ENCODE measurements around the gene MLNR. TPM values are rescaled to one million over a fixed set of nuclear protein-coding genes. Genes with fewer than 3 reads are reported as not detected.

The MLNR gene
- polyA plus RNA-seq, 1 experiment, result not detected

DNA sequence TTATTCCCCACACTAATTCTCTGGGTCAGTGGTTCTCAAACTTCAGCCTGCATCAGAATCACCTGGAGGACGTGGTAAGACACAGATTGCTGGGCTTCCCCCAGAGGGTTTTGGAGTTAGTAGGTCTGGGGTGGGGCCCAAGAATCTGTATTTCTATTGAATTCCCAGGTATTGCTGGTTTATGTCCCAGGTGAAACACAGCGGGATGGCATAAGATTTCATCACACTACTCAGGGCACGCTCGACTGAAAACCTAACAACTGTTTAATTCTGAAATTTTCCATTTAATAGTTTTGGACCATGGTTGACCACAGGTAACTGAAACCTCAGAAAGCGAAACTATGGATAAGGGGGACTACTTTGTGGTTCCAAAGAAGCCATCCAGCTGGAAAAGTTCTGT is 6.5 kb downstream of the MLNR start:
- TF ChIP-seq, protein P1, sequence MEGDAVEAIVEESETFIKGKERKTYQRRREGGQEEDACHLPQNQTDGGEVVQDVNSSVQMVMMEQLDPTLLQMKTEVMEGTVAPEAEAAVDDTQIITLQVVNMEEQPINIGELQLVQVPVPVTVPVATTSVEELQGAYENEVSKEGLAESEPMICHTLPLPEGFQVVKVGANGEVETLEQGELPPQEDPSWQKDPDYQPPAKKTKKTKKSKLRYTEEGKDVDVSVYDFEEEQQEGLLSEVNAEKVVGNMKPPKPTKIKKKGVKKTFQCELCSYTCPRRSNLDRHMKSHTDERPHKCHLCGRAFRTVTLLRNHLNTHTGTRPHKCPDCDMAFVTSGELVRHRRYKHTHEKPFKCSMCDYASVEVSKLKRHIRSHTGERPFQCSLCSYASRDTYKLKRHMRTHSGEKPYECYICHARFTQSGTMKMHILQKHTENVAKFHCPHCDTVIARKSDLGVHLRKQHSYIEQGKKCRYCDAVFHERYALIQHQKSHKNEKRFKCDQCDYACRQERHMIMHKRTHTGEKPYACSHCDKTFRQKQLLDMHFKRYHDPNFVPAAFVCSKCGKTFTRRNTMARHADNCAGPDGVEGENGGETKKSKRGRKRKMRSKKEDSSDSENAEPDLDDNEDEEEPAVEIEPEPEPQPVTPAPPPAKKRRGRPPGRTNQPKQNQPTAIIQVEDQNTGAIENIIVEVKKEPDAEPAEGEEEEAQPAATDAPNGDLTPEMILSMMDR (IDR thresholded peaks at IDR 0.05; ENCODE audit: insufficient read depth, low read depth, low read length), result no peak

DNA sequence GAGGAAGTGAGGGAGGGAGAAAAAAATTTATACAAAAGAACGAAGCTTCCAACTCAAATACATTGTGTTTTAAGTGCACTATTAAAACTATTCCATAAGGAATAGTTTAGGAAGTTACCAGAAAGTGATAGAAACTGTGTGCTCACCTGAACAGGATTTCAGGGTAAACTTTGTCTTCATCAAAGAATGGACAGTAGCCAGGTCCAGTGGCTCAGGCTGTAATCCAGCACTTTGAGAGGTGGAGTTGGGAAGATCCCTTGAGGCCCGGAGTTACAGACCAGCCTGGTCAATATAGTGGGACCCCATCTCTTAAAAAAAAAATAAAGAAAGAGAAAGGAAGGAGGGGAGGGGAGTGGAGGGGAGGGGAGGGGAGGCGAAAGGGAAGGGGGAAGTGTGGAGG is 14.6 kb downstream of the MLNR start:
- ChIA-PET POLR2A (no interaction called here), CTCF (no interaction called here)
- no peak for DNase-seq (ENCODE audit: low read depth)
- Histone ChIP-seq H3K36me3 (ENCODE audit: control insufficient read depth, insufficient read depth, low read length) (no peaks in the 10 kb centered on the region), H3K4me3 (ENCODE audit: low read depth, low read length) (no peak overlapping the region), H3K27me3 (ENCODE audit: control insufficient read depth, insufficient read depth, low read length) (peaks cover 5% of the 10 kb centered on the region)
- TF ChIP-seq, protein P1 (IDR thresholded peaks at IDR 0.05; ENCODE audit: insufficient read depth, low read depth, low read length), result no peak

More for the DNA sequence above, 6.5 kb downstream of the MLNR start:
- ChIA-PET POLR2A (no interaction called here), CTCF (no interaction called here)
- no peak for DNase-seq (ENCODE audit: low read depth)
- Histone ChIP-seq H3K36me3 (ENCODE audit: control insufficient read depth, insufficient read depth, low read length) (no peaks in the 10 kb centered on the region), H3K27me3 (ENCODE audit: control insufficient read depth, insufficient read depth, low read length) (peaks cover 12% of the 10 kb centered on the region), H3K4me3 (ENCODE audit: low read depth, low read length) (no peak overlapping the region)

DNA sequence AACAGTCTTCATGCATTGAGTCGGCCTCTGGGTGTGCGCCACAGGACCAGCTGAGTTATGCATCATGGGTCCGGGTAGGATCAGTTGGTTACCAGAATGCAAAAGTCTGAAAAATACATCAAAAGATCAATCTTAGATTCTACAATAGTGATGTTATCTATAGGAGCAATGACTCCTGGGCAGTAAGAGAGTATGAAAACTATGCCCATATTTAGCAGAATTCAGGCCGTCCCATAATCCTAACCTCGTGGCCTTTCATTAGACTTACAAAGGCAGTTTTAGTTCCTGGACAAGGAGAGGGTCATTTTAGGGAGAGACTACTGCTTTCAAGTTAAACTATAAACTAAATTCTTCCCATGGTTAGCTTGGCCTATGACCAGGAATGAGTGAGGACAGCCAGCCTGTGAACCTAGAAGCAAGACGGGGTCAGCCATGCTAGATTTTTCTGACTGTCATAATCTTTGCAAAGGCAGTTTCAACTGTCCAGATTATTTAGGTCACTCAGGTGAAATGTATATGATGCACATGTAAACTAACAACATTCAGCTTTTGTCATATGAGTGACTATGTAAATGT is 15.8 kb downstream of the MLNR start:
- POLR2A ChIA-PET, result no interaction called here
- H3K27me3 ChIP-seq (ENCODE audit: control insufficient read depth, insufficient read depth, low read length), result peaks cover 5% of the 10 kb centered on the region
- CTCF ChIA-PET, result no interaction called here

DNA sequence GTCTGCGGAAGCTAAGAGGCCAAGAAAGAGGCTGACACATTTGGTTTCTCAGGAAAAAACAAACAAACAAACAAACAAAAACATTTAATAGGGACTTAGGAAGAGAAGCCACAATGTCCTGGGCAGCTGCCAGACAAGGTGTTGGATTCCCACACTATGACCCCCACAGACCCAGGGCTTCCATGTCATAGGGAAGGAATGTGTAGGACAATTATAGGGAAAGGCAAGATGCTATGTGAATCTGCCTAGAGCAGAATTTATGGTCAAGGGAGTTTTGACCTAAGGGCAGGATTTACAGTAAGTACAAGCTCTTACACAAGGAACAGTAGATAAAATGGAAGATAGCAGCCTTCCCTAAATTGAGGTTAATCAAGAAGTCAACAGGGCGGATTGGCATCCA is 18.5 kb downstream of the MLNR start:
- Histone ChIP-seq H3K27me3 (ENCODE audit: control insufficient read depth, insufficient read depth, low read length) (peaks cover 4% of the 10 kb centered on the region), H3K36me3 (ENCODE audit: control insufficient read depth, insufficient read depth, low read length) (no peaks in the 10 kb centered on the region), H3K4me3 (ENCODE audit: low read depth, low read length) (no peak overlapping the region)
- ChIA-PET CTCF (interaction anchor here (1.2 to 1.3 kb wide), 2 partner anchors 9 to 42 kb away, joined by 3 to 5 read pairs; partner anchors contain the start of gene CDADC1), POLR2A (no interaction called here)
- DNase-seq (ENCODE audit: low read depth), result no peak
- TF ChIP-seq, protein P1 (IDR thresholded peaks at IDR 0.05; ENCODE audit: insufficient read depth, low read depth, low read length), result no peak

More for the DNA sequence above, 15.8 kb downstream of the MLNR start:
- Histone ChIP-seq H3K36me3 (ENCODE audit: control insufficient read depth, insufficient read depth, low read length) (no peaks in the 10 kb centered on the region), H3K4me3 (ENCODE audit: low read depth, low read length) (no peak overlapping the region)
- no peak for DNase-seq (ENCODE audit: low read depth)
- TF ChIP-seq, protein P1 (IDR thresholded peaks at IDR 0.05; ENCODE audit: insufficient read depth, low read depth, low read length), result no peak

DNA sequence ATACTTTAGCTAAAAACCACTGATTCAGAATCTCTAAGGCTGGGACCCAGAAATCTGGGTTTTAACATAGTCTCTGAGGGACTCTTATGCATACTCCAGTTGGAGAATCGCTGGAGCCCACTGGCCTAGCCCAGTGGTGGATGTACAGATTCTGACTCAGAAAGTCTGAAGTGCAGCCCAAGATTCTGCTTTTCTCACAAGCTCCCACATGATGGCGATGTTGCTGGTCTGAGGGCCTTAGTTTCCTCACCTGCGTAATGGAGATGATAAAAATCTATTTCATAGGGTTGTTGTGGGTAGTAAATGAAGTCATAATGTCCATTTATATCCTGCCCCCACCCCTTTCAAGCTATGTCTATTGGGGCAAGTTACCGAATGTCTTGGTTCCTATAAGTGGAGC is 19.9 kb downstream of the MLNR start:
- no peak for DNase-seq (ENCODE audit: low read depth)
- CTCF ChIA-PET, result interaction anchor here (0.6 to 1.4 kb wide), 7 partner anchors 8 to 741 kb away, joined by 3 to 10 read pairs (median 3); no protein-coding TSS in a partner anchor
- Histone ChIP-seq H3K27me3 (ENCODE audit: control insufficient read depth, insufficient read depth, low read length) (peaks cover 4% of the 10 kb centered on the region), H3K4me3 (ENCODE audit: low read depth, low read length) (no peak overlapping the region), H3K36me3 (ENCODE audit: control insufficient read depth, insufficient read depth, low read length) (no peaks in the 10 kb centered on the region)
- POLR2A ChIA-PET, result no interaction called here
- TF ChIP-seq, protein P1 (IDR thresholded peaks at IDR 0.05; ENCODE audit: insufficient read depth, low read depth, low read length), result peak; percentile 50
